Effector memory CD8-positive, alpha-beta T cell (primary cell): ENCODE data around the gene EPB41L2.
"Not testable (repeated sequence)": the region's sequence is repeated elsewhere in the genome, so short reads cannot be mapped to it uniquely, and the experiment has no call there.

Experiments
- ATAC-seq: fragments of 150-1000 bp; cut with Tn5 transposase; replicated peaks from 2 replicates; pipeline ENCODE4 v1.10.0; 2021; ENCODE audit warnings: mild to moderate bottlenecking, moderate library complexity
- DNase-seq, 3 experiments: peaks; one replicate each; pipeline ENCODE4 v3.0.0; 2021
- H3K27ac Mint-ChIP-seq, 2 donors: one replicate each; pipeline ENCODE4 v1.8.0; 2022; ENCODE audit warnings: mild to moderate bottlenecking in 2 of 2, mixed read lengths in 2 of 2, moderate library complexity in 2 of 2
- H3K27me3 Mint-ChIP-seq, 2 donors: one replicate each; pipeline ENCODE4 v1.8.0; 2022; ENCODE audit warnings: mixed read lengths in 2 of 2
- H3K36me3 Mint-ChIP-seq: one replicate; pipeline ENCODE4 v1.8.0; 2022; ENCODE audit warnings: mild to moderate bottlenecking, moderate library complexity, mixed read lengths; ENCODE audit not compliant: insufficient read depth
- H3K4me1 Mint-ChIP-seq, 2 donors: one replicate each; pipeline ENCODE4 v1.8.0; 2022; ENCODE audit warnings: low read depth in 2 of 2, mixed read lengths in 2 of 2
- H3K4me3 Mint-ChIP-seq, 2 donors: one replicate each; pipeline ENCODE4 v1.8.0; 2022; ENCODE audit warnings: mild to moderate bottlenecking in 2 of 2, mixed read lengths in 2 of 2, moderate library complexity in 2 of 2
- H3K9me3 Mint-ChIP-seq, 2 donors: one replicate each; pipeline ENCODE4 v1.8.0; 2022; ENCODE audit warnings: mixed read lengths in 2 of 2

Gene EPB41L2

DNA sequence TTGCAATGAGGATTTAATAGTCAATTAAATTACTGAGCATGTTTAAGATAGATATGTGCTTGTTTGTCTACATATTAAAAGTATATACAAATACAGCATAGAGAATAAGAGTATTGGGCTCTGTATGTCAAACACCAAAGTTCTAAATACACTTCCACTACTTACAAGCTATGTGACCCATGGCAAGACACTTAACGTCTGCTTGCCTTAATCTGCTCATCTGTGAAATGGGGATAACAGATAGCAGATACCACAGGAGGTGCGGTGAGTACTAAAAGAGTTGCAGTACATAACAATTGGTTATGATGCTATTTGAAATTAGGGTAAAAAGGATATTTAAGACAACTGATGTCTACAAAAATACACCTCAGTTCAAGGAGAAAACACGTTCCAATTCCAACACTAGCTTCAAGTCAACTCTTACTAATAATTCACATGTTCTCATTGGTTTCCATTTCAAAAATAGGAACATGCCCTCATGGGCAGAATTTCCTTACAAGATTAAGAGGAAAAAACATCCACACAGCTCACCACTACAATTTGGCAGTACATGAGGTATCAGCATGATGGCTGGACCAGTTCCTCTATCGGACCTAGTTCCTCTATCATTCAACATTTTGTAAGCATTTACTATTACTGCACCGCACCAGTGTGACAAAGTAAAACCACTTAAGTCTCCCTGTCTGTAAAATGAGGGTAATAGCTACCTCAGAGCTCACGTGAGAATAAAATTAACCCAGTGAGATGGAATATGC, 134.7 kb downstream of the EPB41L2 start:
- Mint-ChIP-seq H3K27ac (no peak overlapping the region), H3K36me3 (no peaks in the 10 kb centered on the region), H3K4me3 (no peak overlapping the region), H3K4me1 (no peaks in the 10 kb centered on the region), H3K9me3 (no peaks in the 10 kb centered on the region), H3K27me3 (peaks cover 0 to 2% of the 10 kb centered on the region in 2 donors)
- ATAC-seq, result no peak
- no peak for DNase-seq

DNA sequence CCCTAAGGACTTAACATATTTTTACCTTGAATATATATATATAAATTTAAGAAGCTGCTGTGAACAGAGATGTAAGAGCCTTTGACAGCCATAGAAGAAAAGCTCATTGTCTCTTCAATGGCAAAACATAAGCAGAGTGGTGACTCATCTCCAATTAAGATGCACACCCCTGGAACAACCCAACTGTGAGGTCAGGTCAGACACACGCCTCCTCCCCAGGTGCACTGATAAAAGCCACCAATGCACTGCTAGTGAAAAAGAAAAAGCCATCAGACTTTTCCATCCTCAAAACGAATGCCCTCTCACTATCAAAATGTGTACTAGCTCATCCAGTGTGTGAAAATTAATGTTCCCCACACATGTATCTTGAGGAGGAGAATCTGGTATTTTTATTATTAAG, 135.7 kb downstream of the EPB41L2 start:
- no peak for ATAC-seq
- H3K4me3 Mint-ChIP-seq, result no peak overlapping the region
- no peaks in the 10 kb centered on the region for H3K9me3 Mint-ChIP-seq
- peaks cover 0 to 9% of the 10 kb centered on the region in 2 donors for H3K27me3 Mint-ChIP-seq
- H3K36me3 Mint-ChIP-seq, result no peaks in the 10 kb centered on the region
- no peak for DNase-seq
- no peaks in the 10 kb centered on the region for H3K4me1 Mint-ChIP-seq
- H3K27ac Mint-ChIP-seq, result no peak overlapping the region

DNA sequence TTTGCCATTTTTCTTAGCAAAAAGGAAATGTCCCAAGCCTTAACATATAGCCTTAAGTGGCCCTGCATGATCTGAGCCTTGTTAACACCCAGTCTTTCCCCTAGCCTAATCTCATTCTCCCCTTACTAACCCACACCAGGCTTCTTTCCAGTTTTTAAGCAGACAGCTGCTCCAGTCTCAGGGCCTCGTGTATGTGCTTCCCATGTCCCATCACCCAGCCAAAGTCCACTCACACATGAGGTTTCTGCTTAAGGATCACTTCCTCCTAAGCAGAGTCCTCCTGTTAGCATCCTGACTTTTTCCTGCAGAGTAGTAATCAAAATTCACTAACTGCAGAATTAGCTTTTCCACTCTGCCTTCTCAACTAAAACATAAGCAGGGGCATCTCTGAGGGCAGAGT, 139.7 kb downstream of the EPB41L2 start:
- ATAC-seq (no peak), DNase-seq (no peak)
- Mint-ChIP-seq H3K27me3 (peaks cover 0 to 9% of the 10 kb centered on the region in 2 donors), H3K9me3 (no peaks in the 10 kb centered on the region), H3K4me1 (no peaks in the 10 kb centered on the region), H3K36me3 (no peaks in the 10 kb centered on the region), H3K4me3 (no peak overlapping the region), H3K27ac (no peak overlapping the region)

DNA sequence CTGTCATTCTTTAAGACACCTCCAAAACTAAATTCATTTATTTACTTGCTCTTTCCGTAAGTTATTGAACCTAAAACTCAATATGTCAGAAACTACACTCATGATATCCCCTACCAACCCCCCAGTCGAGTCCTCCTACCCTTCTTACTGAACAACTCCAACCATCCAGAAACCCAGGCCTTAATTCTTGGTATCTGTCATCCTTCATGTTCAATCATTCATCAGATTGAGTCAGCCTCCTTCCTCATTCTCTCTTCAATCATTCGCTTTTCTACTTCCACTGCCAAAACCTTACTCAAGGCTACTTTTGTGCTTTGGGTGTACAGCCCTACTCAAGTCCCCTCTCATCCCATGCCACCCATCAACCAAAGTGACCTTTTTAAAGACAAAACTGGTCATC, 140.1 kb downstream of the EPB41L2 start:
- H3K4me1 Mint-ChIP-seq, result no peaks in the 10 kb centered on the region
- ATAC-seq (no peak), DNase-seq (no peak)
- H3K4me3 Mint-ChIP-seq, result no peak overlapping the region
- no peak overlapping the region for H3K27ac Mint-ChIP-seq
- no peaks in the 10 kb centered on the region for H3K9me3 Mint-ChIP-seq
- peaks cover 0 to 9% of the 10 kb centered on the region in 2 donors for H3K27me3 Mint-ChIP-seq
- H3K36me3 Mint-ChIP-seq, result no peaks in the 10 kb centered on the region

DNA sequence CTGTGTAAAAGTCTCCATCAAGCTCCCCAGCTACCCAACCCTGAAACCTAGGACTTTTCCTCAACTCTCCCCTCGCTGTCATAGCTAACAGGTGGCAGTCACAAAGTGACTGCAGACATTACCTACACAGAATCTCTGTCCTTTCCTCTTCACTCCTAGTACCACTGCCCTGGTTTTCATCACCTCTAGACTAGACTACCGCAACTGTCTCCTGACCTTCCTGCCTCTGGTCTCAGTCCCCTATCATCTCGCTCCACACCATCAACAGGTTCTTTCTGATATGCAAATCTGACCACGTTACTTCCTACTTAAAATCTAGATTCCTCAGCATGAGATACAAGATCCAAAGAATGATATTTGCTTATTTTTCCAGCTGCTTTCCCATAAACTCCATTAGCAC, 142.1 kb downstream of the EPB41L2 start:
- H3K36me3 Mint-ChIP-seq, result no peaks in the 10 kb centered on the region
- ATAC-seq, result no peak
- H3K27ac Mint-ChIP-seq, result no peak overlapping the region
- H3K4me3 Mint-ChIP-seq, result no peak overlapping the region
- H3K4me1 Mint-ChIP-seq, result no peaks in the 10 kb centered on the region
- H3K27me3 Mint-ChIP-seq, result peaks cover 0 to 9% of the 10 kb centered on the region in 2 donors
- no peaks in the 10 kb centered on the region for H3K9me3 Mint-ChIP-seq
- no peak for DNase-seq

DNA sequence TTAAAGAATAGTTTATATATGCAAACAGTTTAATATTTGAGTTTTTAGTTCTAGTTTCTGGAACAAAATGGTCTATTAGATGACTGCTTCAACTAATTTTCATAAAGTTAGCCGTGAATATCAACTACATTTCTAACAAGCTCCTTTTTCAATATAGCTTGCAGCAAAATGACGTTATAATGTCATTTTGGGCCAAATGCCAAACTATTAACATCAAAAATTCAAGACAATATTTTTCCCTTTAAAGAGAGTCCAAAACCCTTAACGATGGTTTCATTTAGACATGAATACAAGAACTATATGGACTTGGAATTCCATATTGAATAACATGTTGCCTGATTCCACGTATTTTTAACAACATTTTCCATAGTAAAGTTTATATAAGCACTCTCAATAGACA, 144.9 kb downstream of the EPB41L2 start:
- H3K27me3 Mint-ChIP-seq, result peaks cover 0 to 5% of the 10 kb centered on the region in 2 donors
- DNase-seq, result no peak
- no peak overlapping the region for H3K27ac Mint-ChIP-seq
- no peaks in the 10 kb centered on the region for H3K9me3 Mint-ChIP-seq
- ATAC-seq, result no peak
- no peak overlapping the region for H3K4me3 Mint-ChIP-seq
- H3K4me1 Mint-ChIP-seq, result peaks cover 0 to 3% of the 10 kb centered on the region in 2 donors
- H3K36me3 Mint-ChIP-seq, result no peaks in the 10 kb centered on the region

DNA sequence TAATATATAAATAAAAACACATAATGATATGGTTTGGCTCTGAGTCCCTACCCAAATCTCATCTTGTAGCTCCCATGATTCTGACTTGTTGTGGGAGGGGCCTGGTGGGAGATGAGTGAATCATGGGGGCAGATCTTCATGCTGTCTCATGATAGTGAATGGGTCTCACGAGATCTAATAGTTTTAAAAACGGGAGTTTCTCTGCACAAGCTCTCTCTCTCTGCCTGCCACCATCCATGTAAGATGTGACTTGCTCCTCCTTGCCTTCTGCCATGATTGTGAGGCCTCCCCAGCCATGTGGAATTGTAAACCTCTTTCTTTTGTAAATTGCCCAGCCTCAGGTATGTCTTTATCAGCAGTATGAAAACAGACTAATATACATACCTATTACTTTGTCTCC, 147.4 kb downstream of the EPB41L2 start:
- not testable (repeated sequence) for DNase-seq, H3K36me3 Mint-ChIP-seq, H3K27me3 Mint-ChIP-seq, H3K27ac Mint-ChIP-seq, ATAC-seq, H3K4me3 Mint-ChIP-seq, H3K9me3 Mint-ChIP-seq, H3K4me1 Mint-ChIP-seq

DNA sequence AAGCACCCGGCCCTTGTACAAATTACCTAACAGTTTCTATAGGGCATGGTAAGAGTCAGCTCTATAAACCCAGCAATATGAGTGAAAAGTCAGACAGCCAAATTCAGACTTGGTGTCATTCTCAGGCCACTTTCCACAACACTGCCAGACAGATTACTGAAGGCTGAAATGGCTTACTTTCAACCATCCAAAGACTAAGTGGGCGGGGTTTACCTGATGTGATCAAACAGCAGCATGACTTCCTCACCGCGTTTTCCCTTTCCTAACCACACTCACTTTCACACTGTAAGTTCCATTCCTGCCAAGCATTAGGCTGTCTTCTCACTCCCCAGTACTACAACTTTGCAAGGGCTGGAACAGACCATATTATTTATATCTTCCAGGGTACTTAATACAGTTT, 149.9 kb downstream of the EPB41L2 start:
- no peaks in the 10 kb centered on the region for H3K36me3 Mint-ChIP-seq
- H3K9me3 Mint-ChIP-seq, result no peaks in the 10 kb centered on the region
- no peak overlapping the region for H3K27ac Mint-ChIP-seq
- ATAC-seq (peak; percentile 54), DNase-seq (no peak)
- H3K4me3 Mint-ChIP-seq, result no peak overlapping the region
- peaks cover 0 to 5% of the 10 kb centered on the region in 2 donors for H3K4me1 Mint-ChIP-seq
- H3K27me3 Mint-ChIP-seq, result no peaks in the 10 kb centered on the region

DNA sequence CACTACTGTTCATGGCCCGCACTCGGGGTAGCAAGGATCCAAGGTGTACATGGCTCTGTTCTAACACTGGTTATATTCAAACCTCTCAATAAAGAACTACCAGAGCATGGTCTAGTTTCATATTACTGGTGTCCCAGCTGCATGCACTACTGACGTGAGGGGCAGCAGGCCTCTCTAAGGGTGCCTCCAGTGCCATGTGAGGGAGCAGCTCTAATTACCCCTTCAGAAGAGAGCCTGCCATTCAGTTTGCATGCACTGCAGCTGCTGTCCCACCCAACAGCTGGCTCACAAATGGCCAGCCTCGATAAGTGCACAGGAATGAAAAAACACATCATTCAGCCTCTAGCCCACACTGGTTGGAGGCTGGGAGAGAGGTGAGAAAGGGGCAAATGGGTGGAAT, 150.6 kb downstream of the EPB41L2 start:
- H3K4me3 Mint-ChIP-seq, result no peak overlapping the region
- H3K27me3 Mint-ChIP-seq, result peaks cover 0 to under 1% of the 10 kb centered on the region in 2 donors
- peaks cover 0 to 5% of the 10 kb centered on the region in 2 donors for H3K4me1 Mint-ChIP-seq
- no peak for DNase-seq
- no peak for ATAC-seq
- no peaks in the 10 kb centered on the region for H3K36me3 Mint-ChIP-seq
- no peaks in the 10 kb centered on the region for H3K9me3 Mint-ChIP-seq
- no peak overlapping the region for H3K27ac Mint-ChIP-seq

DNA sequence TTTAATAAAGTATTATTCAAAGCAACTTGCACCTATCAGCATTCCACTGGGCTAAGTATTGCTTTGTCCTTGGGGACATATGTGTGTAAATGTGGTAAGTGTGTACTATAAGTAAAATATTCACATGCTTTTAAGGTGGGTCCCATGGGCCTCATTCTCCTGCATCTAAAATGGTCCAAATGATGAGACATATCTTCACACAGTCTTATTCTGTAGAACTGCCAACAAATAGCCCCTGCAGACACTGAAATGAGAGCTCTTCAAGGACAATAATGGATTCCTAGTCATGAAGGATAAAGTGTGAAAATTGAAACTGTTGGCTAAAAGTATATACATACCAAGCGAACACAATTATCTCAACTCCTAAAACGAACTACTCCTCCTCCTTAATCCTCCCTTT, 154.1 kb downstream of the EPB41L2 start:
- Mint-ChIP-seq H3K9me3 (no peaks in the 10 kb centered on the region), H3K4me3 (no peak overlapping the region), H3K27me3 (peaks cover 0 to 4% of the 10 kb centered on the region in 2 donors), H3K27ac (no peak overlapping the region), H3K4me1 (peaks cover 0 to 5% of the 10 kb centered on the region in 2 donors), H3K36me3 (no peaks in the 10 kb centered on the region)
- DNase-seq (no peak), ATAC-seq (no peak)

DNA sequence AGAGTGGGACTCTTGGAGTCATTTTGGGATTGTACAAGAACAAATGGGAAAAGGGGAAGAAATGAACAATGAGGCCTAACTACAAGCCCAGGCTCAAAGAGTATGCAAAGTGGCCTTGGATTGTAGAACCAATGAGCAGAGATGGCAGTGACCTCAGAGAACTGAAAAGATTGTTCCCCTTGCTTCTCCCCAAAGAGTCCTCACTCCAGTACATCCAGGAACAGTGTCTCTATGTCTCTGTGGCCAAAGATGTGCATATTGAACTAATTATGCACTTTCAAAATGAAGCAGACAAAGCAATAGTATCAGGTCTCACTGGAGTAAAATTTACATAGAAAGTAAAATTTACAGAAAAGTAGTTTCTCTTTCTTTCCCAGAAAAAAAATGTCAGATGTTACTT, 154.9 kb downstream of the EPB41L2 start:
- Mint-ChIP-seq H3K27ac (no peak overlapping the region), H3K4me1 (peaks cover 0 to 2% of the 10 kb centered on the region in 2 donors), H3K36me3 (no peaks in the 10 kb centered on the region), H3K4me3 (no peak overlapping the region), H3K9me3 (no peaks in the 10 kb centered on the region), H3K27me3 (peaks cover 0 to 4% of the 10 kb centered on the region in 2 donors)
- ATAC-seq (no peak), DNase-seq (no peak)

DNA sequence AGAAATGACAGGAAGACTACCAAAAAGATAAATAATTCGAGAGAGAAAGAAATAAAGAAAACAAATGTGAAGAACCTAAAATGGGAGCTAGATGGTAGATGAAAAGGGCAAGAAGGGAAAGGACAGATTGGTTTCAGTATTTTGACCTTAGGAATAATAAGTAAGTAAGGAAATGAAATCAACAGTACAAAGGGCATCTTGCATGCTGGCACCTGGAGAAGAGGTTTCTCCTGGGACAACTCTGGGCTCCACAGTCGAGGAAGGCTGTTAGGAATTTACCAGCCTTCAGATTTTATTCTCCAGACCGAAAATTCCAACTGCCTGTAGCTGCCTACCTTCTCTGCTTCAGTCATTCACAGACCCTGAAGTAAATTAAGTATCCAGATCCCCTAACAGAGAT, 155.4 kb downstream of the EPB41L2 start:
- no peaks in the 10 kb centered on the region for H3K4me1 Mint-ChIP-seq
- ATAC-seq, result no peak

DNA sequence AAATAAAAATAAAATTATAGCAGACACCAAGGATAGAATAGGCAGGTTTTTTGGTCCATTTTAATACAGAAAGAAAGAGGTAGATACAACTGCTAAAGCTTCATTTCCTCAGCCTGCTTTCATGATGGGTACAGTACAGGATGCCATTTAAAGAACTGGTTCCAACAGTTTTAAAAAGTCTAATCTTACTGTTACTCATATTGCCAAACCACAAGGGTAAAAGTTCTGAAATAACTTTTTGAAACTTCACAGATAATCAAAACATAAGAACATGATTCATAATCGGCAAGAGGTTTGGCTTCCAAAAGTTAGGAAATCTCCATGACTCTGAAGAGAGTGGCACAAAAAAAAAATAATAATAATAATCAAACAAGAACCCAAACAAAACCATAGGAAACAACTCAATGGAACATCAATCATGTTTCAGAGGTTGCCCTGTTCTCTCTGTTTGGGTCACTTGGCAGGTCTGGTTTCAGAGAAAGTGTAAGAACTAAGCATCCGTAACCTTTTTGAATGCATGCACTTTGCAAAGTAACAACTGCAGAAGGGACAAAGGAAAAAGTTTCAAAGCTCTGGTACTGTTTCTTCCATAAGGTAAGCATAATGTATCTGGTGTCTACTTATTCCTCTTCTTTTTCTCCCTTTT, 156.2 kb downstream of the EPB41L2 start:
- DNase-seq (no peak), ATAC-seq (no peak)
- no peaks in the 10 kb centered on the region for H3K4me1 Mint-ChIP-seq
- H3K36me3 Mint-ChIP-seq, result no peaks in the 10 kb centered on the region
- peaks cover 0 to 4% of the 10 kb centered on the region in 2 donors for H3K27me3 Mint-ChIP-seq
- no peak overlapping the region for H3K27ac Mint-ChIP-seq
- H3K9me3 Mint-ChIP-seq, result no peaks in the 10 kb centered on the region
- no peak overlapping the region for H3K4me3 Mint-ChIP-seq

More for the DNA sequence above, 155.4 kb downstream of the EPB41L2 start:
- no peaks in the 10 kb centered on the region for H3K9me3 Mint-ChIP-seq
- H3K27ac Mint-ChIP-seq, result no peak overlapping the region
- H3K4me3 Mint-ChIP-seq, result no peak overlapping the region
- H3K36me3 Mint-ChIP-seq, result no peaks in the 10 kb centered on the region
- DNase-seq, result no peak
- peaks cover 0 to 4% of the 10 kb centered on the region in 2 donors for H3K27me3 Mint-ChIP-seq

DNA sequence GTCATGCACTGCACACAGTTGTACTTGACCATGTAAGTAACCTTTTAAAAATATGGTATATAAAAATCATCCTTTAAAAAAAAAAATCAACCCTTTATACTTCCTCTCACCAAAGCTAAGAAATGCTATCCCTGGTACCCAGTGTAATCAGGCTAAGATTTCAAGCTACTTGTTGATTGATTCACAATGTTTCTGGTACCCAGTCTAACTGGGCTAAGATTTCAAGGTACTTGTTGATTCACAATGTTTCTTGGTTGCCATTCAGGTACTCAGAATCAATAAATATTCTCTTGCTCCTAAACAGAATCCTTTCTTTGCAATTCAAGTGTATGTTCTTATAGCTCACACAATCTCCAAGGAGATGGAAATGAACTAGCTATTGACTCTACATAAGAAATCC, 159.4 kb downstream of the EPB41L2 start:
- Mint-ChIP-seq H3K27ac (no peak overlapping the region), H3K9me3 (no peaks in the 10 kb centered on the region), H3K27me3 (peaks cover 0 to 4% of the 10 kb centered on the region in 2 donors), H3K4me1 (no peaks in the 10 kb centered on the region), H3K4me3 (no peak overlapping the region), H3K36me3 (no peaks in the 10 kb centered on the region)
- DNase-seq (no peak), ATAC-seq (no peak)
